Parathyroid adenoma (tissue), 2 donors: ENCODE measurements around the gene OR6T1.

Experiments used
- H2AFZ ChIP-seq: fragments of 300-600 bp; sonication (generic); one replicate; pipeline ENCODE4 v1.7.0; 2017; ENCODE audit warnings: antibody characterized with exemption, mild to moderate bottlenecking
- H3K27ac ChIP-seq: fragments of 300-600 bp; sonication (generic); one replicate; pipeline ENCODE4 v1.7.0; 2017
- H3K27me3 ChIP-seq: fragments of 300-600 bp; sonication (generic); one replicate; pipeline ENCODE4 v1.7.0; 2017; ENCODE audit warnings: low read length; ENCODE audit not compliant: control insufficient read depth, insufficient read depth
- H3K36me3 ChIP-seq: fragments of 300-600 bp; sonication (generic); one replicate; pipeline ENCODE4 v1.7.0; 2017; ENCODE audit warnings: low read length; ENCODE audit not compliant: control insufficient read depth, insufficient read depth
- H3K4me1 ChIP-seq: fragments of 300-600 bp; sonication (generic); one replicate; pipeline ENCODE4 v1.7.0; 2017; ENCODE audit warnings: control low read depth
- H3K4me2 ChIP-seq: fragments of 300-600 bp; sonication (generic); one replicate; pipeline ENCODE4 v1.7.0; 2017; ENCODE audit warnings: low read length
- H3K4me3 ChIP-seq: fragments of 300-600 bp; sonication (generic); one replicate; pipeline ENCODE4 v1.7.0; 2017; ENCODE audit warnings: low read depth, low read length
- H3K79me2 ChIP-seq: fragments of 300-600 bp; sonication (generic); one replicate; pipeline ENCODE4 v1.7.0; 2017; ENCODE audit warnings: control low read depth
- H3K9ac ChIP-seq: fragments of 300-600 bp; sonication (generic); one replicate; pipeline ENCODE4 v1.7.0; 2017; ENCODE audit warnings: mild to moderate bottlenecking
- H3K9me3 ChIP-seq: fragments of 300-600 bp; sonication (generic); one replicate; pipeline ENCODE4 v1.7.0; 2017; ENCODE audit warnings: low read length; ENCODE audit not compliant: control insufficient read depth
- TF ChIP-seq, protein P1 (sequence below): fragments of 300-600 bp; sonication (generic); IDR thresholded peaks from one replicate; pipeline ENCODE4 v1.7.0; 2017; ENCODE audit warnings: antibody characterized with exemption, mild to moderate bottlenecking
- donor health status: primary hyperparathyroidism.

The OR6T1 gene

DNA sequence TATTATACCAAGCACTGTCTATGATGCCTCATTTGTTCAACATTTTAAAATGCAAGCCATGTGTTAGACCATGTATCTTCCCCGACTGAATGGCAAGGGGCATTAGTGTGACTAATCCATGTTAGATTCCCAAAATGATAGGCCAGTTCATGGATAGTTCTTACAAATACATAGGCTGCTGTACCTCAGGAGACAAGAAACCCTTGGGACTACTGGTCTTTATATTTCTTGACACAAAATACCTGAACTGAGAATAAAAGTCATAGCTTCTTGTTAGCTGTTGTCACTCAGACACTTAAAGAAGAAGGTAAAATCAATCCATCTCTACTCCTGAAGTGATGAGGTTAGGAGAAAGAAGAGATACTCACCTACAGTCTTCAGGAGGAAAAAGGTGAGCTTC is 41.8 kb downstream of the OR6T1 start, which contains the start of gene OR8D4:
Gene OR8D4, plus strand, starts transcription at position 301 of the 400 bp plus-strand sequence. CDS start 4,265 bp downstream, outside the sequence.
- H3K79me2 ChIP-seq, result no peaks in the 10 kb centered on the region
- H3K4me2 ChIP-seq, result no peak within 1 kb of the TSS
- H3K27ac ChIP-seq, result no peak within 1 kb of the TSS
- H3K27me3 ChIP-seq, result no peaks in the 10 kb centered on the region
- H3K36me3 ChIP-seq, result no peaks in the 10 kb centered on the region
- no peaks in the 10 kb centered on the region for H3K9me3 ChIP-seq
- no peak within 1 kb of the TSS for H3K4me3 ChIP-seq
- H3K9ac ChIP-seq, result no peak within 1 kb of the TSS
- no peak within 1 kb of the TSS for H2AFZ ChIP-seq
- H3K4me1 ChIP-seq, result no peaks in the 10 kb centered on the region
- TF ChIP-seq, protein P1, sequence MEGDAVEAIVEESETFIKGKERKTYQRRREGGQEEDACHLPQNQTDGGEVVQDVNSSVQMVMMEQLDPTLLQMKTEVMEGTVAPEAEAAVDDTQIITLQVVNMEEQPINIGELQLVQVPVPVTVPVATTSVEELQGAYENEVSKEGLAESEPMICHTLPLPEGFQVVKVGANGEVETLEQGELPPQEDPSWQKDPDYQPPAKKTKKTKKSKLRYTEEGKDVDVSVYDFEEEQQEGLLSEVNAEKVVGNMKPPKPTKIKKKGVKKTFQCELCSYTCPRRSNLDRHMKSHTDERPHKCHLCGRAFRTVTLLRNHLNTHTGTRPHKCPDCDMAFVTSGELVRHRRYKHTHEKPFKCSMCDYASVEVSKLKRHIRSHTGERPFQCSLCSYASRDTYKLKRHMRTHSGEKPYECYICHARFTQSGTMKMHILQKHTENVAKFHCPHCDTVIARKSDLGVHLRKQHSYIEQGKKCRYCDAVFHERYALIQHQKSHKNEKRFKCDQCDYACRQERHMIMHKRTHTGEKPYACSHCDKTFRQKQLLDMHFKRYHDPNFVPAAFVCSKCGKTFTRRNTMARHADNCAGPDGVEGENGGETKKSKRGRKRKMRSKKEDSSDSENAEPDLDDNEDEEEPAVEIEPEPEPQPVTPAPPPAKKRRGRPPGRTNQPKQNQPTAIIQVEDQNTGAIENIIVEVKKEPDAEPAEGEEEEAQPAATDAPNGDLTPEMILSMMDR, result no peak

DNA sequence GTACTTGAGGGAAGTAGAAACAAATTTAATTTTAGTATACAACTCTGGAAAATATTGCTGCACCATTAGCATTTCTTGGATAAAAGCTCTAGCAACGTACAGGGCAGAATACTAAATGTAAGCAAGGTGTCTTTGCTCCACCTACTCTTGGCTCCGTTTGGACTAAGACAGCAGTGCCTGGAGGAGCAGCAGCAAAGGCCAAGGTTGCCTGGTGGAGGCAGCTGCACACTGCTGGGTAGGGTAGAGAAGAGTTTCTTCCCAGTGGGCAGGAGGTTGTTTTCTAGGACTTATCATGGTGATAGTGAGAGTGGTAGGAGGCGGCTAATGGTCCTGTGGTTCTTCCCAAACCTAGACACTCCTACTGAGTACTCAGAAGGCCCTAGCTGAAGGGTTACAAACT is 43.8 kb downstream of the OR6T1 start:
- no peaks in the 10 kb centered on the region for H3K27me3 ChIP-seq
- TF ChIP-seq, protein P1, result no peak
- H3K9ac ChIP-seq, result no peak overlapping the region
- no peaks in the 10 kb centered on the region for H3K4me1 ChIP-seq
- H3K4me3 ChIP-seq, result no peak overlapping the region
- H3K9me3 ChIP-seq, result no peaks in the 10 kb centered on the region
- H2AFZ ChIP-seq, result no peak overlapping the region
- no peaks in the 10 kb centered on the region for H3K36me3 ChIP-seq
- no peak overlapping the region for H3K4me2 ChIP-seq
- H3K79me2 ChIP-seq, result no peaks in the 10 kb centered on the region
- H3K27ac ChIP-seq, result no peak overlapping the region
